Endothelial cell of umbilical vein (primary cell): ENCODE data around the gene MAPT. TPM values are rescaled to one million over a fixed set of nuclear protein-coding genes. Genes with fewer than 3 reads are reported as not detected.
A peak's percentile ranks its signal among the peaks of the same experiment; 100 is the strongest.

ENCODE experiments used
- BruUV-seq: library from RNA; stranded (reverse); fragments of 400-500 nt; replicated peaks from 2 replicates; lab custom pipeline; 2021; lab: Mats Ljungman, UMichigan
- CTCF ChIA-PET: fragments of 300-600, 350-600 bp; sonication (Branson Sonifier 250); formaldehyde crosslinking; loops from one replicate; lab custom pipeline; 2021; ENCODE audit warnings: antibody characterized with exemption, inconsistent platforms; lab: Charles Lee
- POLR2A ChIA-PET: fragments of 300-600, 350-600 bp; sonication (Branson Sonifier 250); formaldehyde crosslinking; loops from one replicate; lab custom pipeline; 2021; ENCODE audit warnings: antibody characterized with exemption, inconsistent platforms; lab: Charles Lee
- DNase-seq: peaks from one replicate; pipeline ENCODE4 v3.0.0-alpha.2; 2011; ENCODE audit warnings: low read depth, low spot score
- FAIRE-seq: peaks from 2 replicates; lab custom pipeline; 2011; peaks lifted over from hg19 to GRCh38; lab: Jason Lieb, UNC
- H2AFZ ChIP-seq: 2 replicates; pipeline ENCODE4 v1.6.0; 2012; ENCODE audit warnings: low read depth, low read length, control low read depth, inconsistent platforms
- H3K27ac ChIP-seq: 2 replicates; pipeline ENCODE4 v1.5.1; 2011; ENCODE audit warnings: low read depth, mild to moderate bottlenecking, control low read depth, low read length, moderate library complexity; ENCODE audit not compliant: insufficient read depth
- H3K27me3 ChIP-seq, 2 experiments: 2 replicates each; pipeline versions ENCODE4 v1.6.0 to v1.6.1; 2011; ENCODE audit warnings: low read length in 2 of 2, mixed read lengths in 1 of 2; ENCODE audit not compliant: control insufficient read depth in 2 of 2, insufficient read depth in 2 of 2
- H3K36me3 ChIP-seq, 2 experiments: 2 replicates in 1 of 2; 3 replicates in 1 of 2; pipeline ENCODE4 v1.5.1; 2011; ENCODE audit warnings: low read length in 2 of 2, mild to moderate bottlenecking in 1 of 2, moderate library complexity in 1 of 2; ENCODE audit not compliant: control insufficient read depth in 2 of 2, insufficient read depth in 2 of 2; ENCODE audit errors: extremely low read depth in 1 of 2
- H3K4me1 ChIP-seq: 3 replicates; pipeline ENCODE4 v1.5.1; 2011; ENCODE audit warnings: mild to moderate bottlenecking, low read length; ENCODE audit not compliant: control insufficient read depth, insufficient read depth; ENCODE audit errors: extremely low read depth
- H3K4me2 ChIP-seq: 2 replicates; pipeline ENCODE4 v1.6.1; 2011; ENCODE audit warnings: low read length, control low read depth, mixed read lengths; ENCODE audit not compliant: insufficient read depth
- H3K4me3 ChIP-seq, 3 experiments: fragments of 200-600 bp in 1 of 3; sonication (generic), shearing (Covaris generic) in 1 of 3; replicated peaks in 1 of 3; 2 replicates each; pipeline ENCODE4 v1.5.1; 2011 to 2016; ENCODE audit warnings: control low read depth in 3 of 3, low read length in 3 of 3, mild to moderate bottlenecking in 2 of 3, inconsistent platforms in 1 of 3, low read depth in 1 of 3, moderate library complexity in 1 of 3; ENCODE audit not compliant: insufficient read depth in 1 of 3
- H3K79me2 ChIP-seq: 2 replicates; pipeline ENCODE4 v1.6.0; 2012; ENCODE audit warnings: low read length, inconsistent platforms; ENCODE audit not compliant: control insufficient read depth, insufficient read depth
- H3K9ac ChIP-seq: replicated peaks from 2 replicates; pipeline ENCODE3; 2011; ENCODE audit warnings: low read length, control low read depth; ENCODE audit not compliant: insufficient read depth; ENCODE audit errors: extremely low read depth
- H3K9me1 ChIP-seq: replicated peaks from 3 replicates; pipeline ENCODE4 v1.6.0; 2011; ENCODE audit warnings: mild to moderate bottlenecking, low read length; ENCODE audit not compliant: control insufficient read depth, insufficient read depth; ENCODE audit errors: extremely low read depth
- H3K9me3 ChIP-seq: replicated peaks from 2 replicates; pipeline ENCODE4 v1.5.1; 2012; ENCODE audit warnings: low read length, inconsistent platforms; ENCODE audit not compliant: control insufficient read depth, insufficient read depth
- H4K20me1 ChIP-seq: replicated peaks from 2 replicates; pipeline ENCODE3; 2011; ENCODE audit warnings: mild to moderate bottlenecking, low read length; ENCODE audit not compliant: control insufficient read depth, insufficient read depth; ENCODE audit errors: extremely low read depth
- CTCF ChIP-seq, 2 donors: IDR thresholded peaks; 1 replicate in 1 of 2; 2 replicates in 1 of 2; pipeline ENCODE4 v1.5.1; 2011; ENCODE audit warnings: low read length in 2 of 2, mild to moderate bottlenecking in 2 of 2, moderate library complexity in 2 of 2, control low read depth in 1 of 2, inconsistent platforms in 1 of 2, low read depth in 1 of 2; ENCODE audit not compliant: insufficient read depth in 1 of 2; ENCODE audit errors: extremely low read depth in 1 of 2
- EZH2 ChIP-seq: IDR thresholded peaks from 2 replicates; pipeline ENCODE4 v1.6.1; 2012; ENCODE audit warnings: borderline replicate concordance, low read depth, mild to moderate bottlenecking, moderate library complexity, low read length, inconsistent platforms; ENCODE audit not compliant: severe bottlenecking
- GATA2 ChIP-seq: IDR thresholded peaks from 2 replicates; pipeline ENCODE4 v1.7.0; 2011; ENCODE audit warnings: low read depth, mild to moderate bottlenecking, moderate library complexity, mixed read lengths, low read length; ENCODE audit not compliant: insufficient read length, insufficient read depth
- POLR2A ChIP-seq: IDR thresholded peaks from 2 replicates; pipeline ENCODE4 v1.6.1; 2012; ENCODE audit warnings: low read depth, mild to moderate bottlenecking, control low read depth, low read length
- POLR2AphosphoS5 ChIP-seq: IDR thresholded peaks from 2 replicates; pipeline ENCODE4 v1.6.1; 2012; ENCODE audit warnings: low read depth, mild to moderate bottlenecking, control low read depth, low read length, moderate library complexity; ENCODE audit not compliant: insufficient read depth
- dilution Hi-C: fragments of 300-500 bp; cut with MboI; formaldehyde crosslinking; loops from one replicate; pipeline ENCODE4 v1.15.0; 2019; ENCODE audit warnings: low sequenced_read_pairs; ENCODE audit not compliant: extremely low pct_ligation_motif_present
- intact Hi-C: fragments of 100-400 bp; cut with micrococcal nuclease; formaldehyde crosslinking; loops from one replicate; pipeline ENCODE4 v1.10.0; 2022
- polyA plus RNA-seq, 4 experiments: library from polyadenylated mRNA; depleted of rRNA in 3 of 4; stranded (reverse) in 3 of 4; unstranded in 1 of 4; fragments of >200 nt; gene quantifications; 2 replicates each; pipeline versions ENCODE4 v1.2.1 to v1.2.3, GENCODE V29; 2011 to 2012; ENCODE audit warnings: missing spikeins in 1 of 4
- total RNA-seq: library from RNA; stranded (reverse); gene quantifications from 2 replicates; pipeline ENCODE4 v1.2.3, GENCODE V29; 2021

Gene MAPT
- total and polyA plus RNA-seq, 2 donors (not counting 3 experiments of a cell fraction or from before 2014, with no cell fraction given), result 0.04 to 0.51 TPM

GRCh38 chr17:45895969-45896785 is 1.8 kb downstream of the MAPT start:
- H3K27me3 ChIP-seq, result peaks cover 37 to 55% of the 10 kb centered on the region in 2 experiments
- BruUV-seq, result no TSS peak
- POLR2A ChIA-PET, result no interaction called here

GRCh38 chr17:45896803-45897693 is 2.7 kb downstream of the MAPT start:
- Histone ChIP-seq H3K4me2 (no peak overlapping the region), H3K4me1 (peaks cover 9% of the 10 kb centered on the region), H3K27me3 (peaks cover 37 to 53% of the 10 kb centered on the region in 2 experiments), H2AFZ (no peak overlapping the region), H3K4me3 (no peak overlapping the region), H4K20me1 (no peaks in the 10 kb centered on the region), H3K36me3 (no peaks in the 10 kb centered on the region), H3K27ac (no peak overlapping the region), H3K9ac (no peak overlapping the region), H3K9me3 (no peaks in the 10 kb centered on the region), H3K9me1 (no peaks in the 10 kb centered on the region), H3K79me2 (no peaks in the 10 kb centered on the region)
- BruUV-seq, result no TSS peak
- TF ChIP-seq CTCF (IDR thresholded peaks at IDR 0.05; ENCODE audit: extremely low read depth in 1 of 2, insufficient read depth in 1 of 2, low read depth in 1 of 2, low read length in 2 of 2) (no peak), EZH2 (peak; percentile 6), POLR2A (no peak), POLR2AphosphoS5 (no peak)
- ChIA-PET POLR2A (no interaction called here), CTCF (no interaction called here)
- dilution Hi-C loops (no loop called here), intact Hi-C loops (no loop called here)
- no peak for DNase-seq
- FAIRE-seq, result no peak

More at GRCh38 chr17:45895969-45896785, 1.8 kb downstream of the MAPT start:
- FAIRE-seq (no peak), DNase-seq (no peak)
- H4K20me1 ChIP-seq, result no peaks in the 10 kb centered on the region
- no peaks in the 10 kb centered on the region for H3K9me3 ChIP-seq
- H3K79me2 ChIP-seq, result no peaks in the 10 kb centered on the region
- no peak overlapping the region for H3K4me3 ChIP-seq
- dilution Hi-C loops, result no loop called here
- no peaks in the 10 kb centered on the region for H3K36me3 ChIP-seq
- peaks cover 9% of the 10 kb centered on the region for H3K4me1 ChIP-seq
- CTCF ChIA-PET, result no interaction called here
- no peak overlapping the region for H3K4me2 ChIP-seq
- no peak overlapping the region for H2AFZ ChIP-seq
- H3K27ac ChIP-seq, result no peak overlapping the region
- TF ChIP-seq GATA2, result no peak
- TF ChIP-seq POLR2AphosphoS5, result no peak
- peak; percentile 22 for TF ChIP-seq EZH2
- intact Hi-C loops, result no loop called here
- no peaks in the 10 kb centered on the region for H3K9me1 ChIP-seq
- no peak overlapping the region for H3K9ac ChIP-seq
